ENCODE results near the gene NME7.
"Not testable (repeated sequence)": the region's sequence is repeated elsewhere in the genome, so short reads cannot be mapped to it uniquely, and the experiment has no call there.

NME7 gene

GRCh38 chr1:169340882-169341281, 26.7 kb downstream of the NME7 start:
- no peak for DNase-seq (ENCODE audit: low read depth)
- H3K4me3 ChIP-seq (ENCODE audit: low read length): no peak overlapping the region
- TF ChIP-seq CTCF (conservative IDR thresholded peaks at IDR 0.05; ENCODE audit: low read length): no peak

- no peak for DNase-seq (ENCODE audit: low read depth)
- H3K4me3 ChIP-seq (ENCODE audit: low read length): no peak overlapping the region
- TF ChIP-seq CTCF (conservative IDR thresholded peaks at IDR 0.05; ENCODE audit: low read length): no peak
Measured at GRCh38 chr1:169339773-169340172, 27.8 kb downstream of the NME7 start.

- DNase-seq (ENCODE audit: low read depth): no peak
- no peak for TF ChIP-seq CTCF (conservative IDR thresholded peaks at IDR 0.05; ENCODE audit: low read length)
- no peak overlapping the region for H3K4me3 ChIP-seq (ENCODE audit: low read length)
Measured at GRCh38 chr1:169338617-169339016, 29.0 kb downstream of the NME7 start.

- H3K4me3 ChIP-seq (ENCODE audit: low read length); DNase-seq (ENCODE audit: low read depth): not testable (repeated sequence)
Measured at GRCh38 chr1:169336947-169337715, 30.5 kb downstream of the NME7 start.

GRCh38 chr1:169334727-169335126, 32.9 kb downstream of the NME7 start:
- not testable (repeated sequence) for H3K4me3 ChIP-seq (ENCODE audit: low read length); DNase-seq (ENCODE audit: low read depth)

GRCh38 chr1:169330927-169331326, 36.7 kb downstream of the NME7 start:
- TF ChIP-seq CTCF (conservative IDR thresholded peaks at IDR 0.05; ENCODE audit: low read length): no peak
- no peak for DNase-seq (ENCODE audit: low read depth)
- H3K4me3 ChIP-seq (ENCODE audit: low read length): no peak overlapping the region

GRCh38 chr1:169329383-169329782, 38.2 kb downstream of the NME7 start:
- H3K4me3 ChIP-seq (ENCODE audit: low read length): no peak overlapping the region
- no peak for DNase-seq (ENCODE audit: low read depth)
- no peak for TF ChIP-seq CTCF (conservative IDR thresholded peaks at IDR 0.05; ENCODE audit: low read length)

GRCh38 chr1:169327875-169328274, 39.7 kb downstream of the NME7 start:
- TF ChIP-seq CTCF (conservative IDR thresholded peaks at IDR 0.05; ENCODE audit: low read length): no peak
- H3K4me3 ChIP-seq (ENCODE audit: low read length): no peak overlapping the region
- DNase-seq (ENCODE audit: low read depth): no peak
